GM12865 (cell line): Measurements from ENCODE around the gene WDR70.

Experiments
- DNase-seq: peaks from one replicate; pipeline ENCODE4 v3.0.0; 2010; ENCODE audit warnings: low read depth
- H3K4me3 ChIP-seq: 2 replicates; pipeline ENCODE4 v1.5.1; 2011; ENCODE audit warnings: mild to moderate bottlenecking, low read depth, low read length, control low read depth
- CTCF ChIP-seq: IDR thresholded peaks from 2 replicates; pipeline ENCODE4 v1.5.1; 2011; ENCODE audit warnings: low read length, control low read depth, low read depth, inconsistent platforms; ENCODE audit not compliant: insufficient read depth; ENCODE audit errors: missing control alignments

WDR70 gene

DNA sequence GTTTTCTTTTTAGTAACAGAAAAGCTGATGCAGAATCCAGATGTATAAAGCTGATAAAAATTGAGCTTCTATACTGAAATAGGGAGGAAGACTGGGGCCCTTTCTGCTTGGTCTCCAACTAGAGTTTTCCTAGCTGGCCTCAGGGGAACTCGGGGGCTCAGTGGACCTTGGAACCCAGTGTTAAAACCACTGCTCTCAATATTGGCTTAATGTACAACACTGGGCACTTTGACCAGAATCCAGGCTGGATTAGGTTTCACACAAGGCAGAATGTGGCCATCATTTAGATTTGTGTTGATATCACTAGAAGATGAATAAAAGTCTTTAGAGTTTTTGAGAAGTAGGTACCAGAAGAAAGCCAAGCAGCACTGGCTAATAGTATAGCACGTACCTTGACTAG is 346.1 kb downstream of the WDR70 start:
- DNase-seq: no peak
- no peak overlapping the region for H3K4me3 ChIP-seq
- TF ChIP-seq CTCF: no peak

GRCh38 chr5:37727238-37727637 is 348.1 kb downstream of the WDR70 start:
- TF ChIP-seq CTCF: no peak
- no peak for DNase-seq
- H3K4me3 ChIP-seq: no peak overlapping the region

- no peak for TF ChIP-seq CTCF
- H3K4me3 ChIP-seq: no peak overlapping the region
- DNase-seq: no peak
Observed at GRCh38 chr5:37730896-37731455, 351.9 kb downstream of the WDR70 start.

DNA sequence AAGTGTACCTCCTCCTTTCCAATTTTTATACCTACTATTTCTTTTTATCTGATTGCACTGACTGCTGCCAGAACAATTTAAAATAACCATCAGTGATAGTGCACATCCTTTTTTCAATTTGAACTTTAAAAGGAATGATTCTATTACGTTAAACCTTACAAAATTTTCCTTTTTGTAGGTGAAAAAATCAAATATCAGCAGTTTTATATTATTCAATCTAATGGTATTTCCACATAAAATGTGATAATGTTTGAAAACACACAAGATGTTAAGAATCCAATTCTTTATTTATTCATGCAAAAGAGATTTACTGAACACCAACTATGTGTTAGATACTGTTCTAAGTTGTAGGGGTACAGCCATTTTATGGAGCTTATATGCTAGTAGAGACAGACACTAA is 355.0 kb downstream of the WDR70 start:
- TF ChIP-seq CTCF: no peak
- no peak for DNase-seq
- no peak overlapping the region for H3K4me3 ChIP-seq

DNA sequence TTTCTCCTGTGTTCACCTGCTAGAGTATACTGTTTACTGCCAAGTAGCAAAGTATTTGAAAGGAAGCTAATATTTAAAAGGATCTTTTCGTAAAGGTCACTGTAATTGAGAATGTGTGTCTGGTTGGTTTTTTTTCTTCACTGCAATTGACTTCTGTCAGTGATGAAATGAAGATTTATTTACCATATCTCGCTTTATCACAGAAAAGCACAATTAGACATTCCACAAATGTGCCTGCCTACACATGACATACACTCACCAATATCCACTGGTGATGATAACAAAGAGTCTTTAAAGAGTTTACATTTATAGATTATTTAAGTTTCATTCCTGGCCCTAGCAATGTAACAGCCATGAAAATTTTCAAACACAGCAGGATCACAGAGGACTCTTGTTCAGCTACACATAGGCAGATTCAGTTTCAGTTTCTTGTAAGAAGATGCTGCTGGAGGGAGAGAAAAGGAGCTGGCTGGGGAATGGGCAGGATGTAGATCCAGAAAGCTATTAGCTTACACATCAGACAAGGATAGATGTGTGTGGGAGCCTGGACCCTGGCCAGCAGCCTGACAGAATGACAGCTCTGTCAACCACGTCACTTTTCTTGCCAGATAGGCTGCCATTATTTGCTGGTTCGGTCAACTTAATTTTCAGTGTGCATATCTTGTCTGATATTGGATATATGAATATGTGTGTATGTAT is 356.7 kb downstream of the WDR70 start:
- peak; percentile 21 for DNase-seq
- no peak overlapping the region for H3K4me3 ChIP-seq
- TF ChIP-seq CTCF: no peak

DNA sequence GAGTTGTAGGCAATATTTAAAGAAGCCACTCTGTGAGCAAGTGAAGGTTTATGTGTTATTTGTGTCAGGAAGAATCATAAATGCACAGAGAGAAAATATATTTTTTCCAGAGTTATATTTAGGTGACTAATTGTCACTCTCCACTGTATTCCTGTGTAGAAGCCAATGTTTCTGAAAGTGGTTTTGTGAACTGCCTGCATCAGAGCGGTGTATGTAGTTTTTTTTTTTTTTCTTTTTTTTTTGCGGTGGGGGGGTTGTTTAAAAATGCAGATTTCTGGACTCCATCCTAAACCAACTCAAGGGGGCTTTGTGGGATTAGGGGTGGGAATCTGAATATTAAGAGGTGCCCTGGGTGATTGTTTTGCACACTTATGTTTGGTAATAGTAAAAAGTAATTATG is 357.3 kb downstream of the WDR70 start:
- no peak overlapping the region for H3K4me3 ChIP-seq
- DNase-seq: no peak
- TF ChIP-seq CTCF: no peak
